Neural crest cell (in vitro differentiated cells): Measurements from ENCODE around the gene DGKD. TPM values are rescaled to one million over a fixed set of nuclear protein-coding genes. Genes with fewer than 3 reads are reported as not detected.

ENCODE experiments used
- DNase-seq: peaks from one replicate; pipeline ENCODE4 v3.0.0; 2021; ENCODE audit warnings: low read depth, mixed read lengths, low spot score
- H3K27ac Mint-ChIP-seq: one replicate; pipeline ENCODE4 v1.8.0; 2021; ENCODE audit warnings: mild to moderate bottlenecking, mixed read lengths; ENCODE audit not compliant: unreplicated experiment
- H3K27me3 Mint-ChIP-seq: 2 replicates; pipeline ENCODE4 v1.8.0; 2021; ENCODE audit warnings: low read depth, mild to moderate bottlenecking, mixed read lengths
- H3K36me3 Mint-ChIP-seq: 2 replicates; pipeline ENCODE4 v1.8.0; 2021; ENCODE audit warnings: low read depth, mild to moderate bottlenecking, mixed read lengths
- H3K4me1 Mint-ChIP-seq: 2 replicates; pipeline ENCODE4 v1.8.0; 2021; ENCODE audit warnings: mixed read lengths
- H3K4me3 Mint-ChIP-seq: one replicate; pipeline ENCODE4 v1.8.0; 2021; ENCODE audit warnings: mild to moderate bottlenecking, mixed read lengths
- H3K9me3 Mint-ChIP-seq: 2 replicates; pipeline ENCODE4 v1.8.0; 2021; ENCODE audit warnings: mixed read lengths
- CTCF ChIP-seq: fragments of 200-600 bp; sonication (generic); conservative IDR thresholded peaks from 2 replicates; pipeline ENCODE4 v1.5.0; 2021; ENCODE audit warnings: antibody characterized with exemption, mild to moderate bottlenecking
- total RNA-seq: library from RNA; stranded (reverse); gene quantifications from 2 replicates; pipeline ENCODE4 v1.2.1, GENCODE V29; 2021

The DGKD gene
- total RNA-seq, 1 donor from 2014 or later: 48.7 TPM

GRCh38 chr2:233317196-233317943 is 36.9 kb upstream of the DGKD start:
- DNase-seq: no peak
- H3K27ac Mint-ChIP-seq: no peak overlapping the region
- H3K9me3 Mint-ChIP-seq: peaks cover 2% of the 10 kb centered on the region
- no peak for TF ChIP-seq CTCF
- H3K27me3 Mint-ChIP-seq: peaks cover 41% of the 10 kb centered on the region
- H3K4me3 Mint-ChIP-seq: no peak overlapping the region
- H3K4me1 Mint-ChIP-seq: no peaks in the 10 kb centered on the region
- H3K36me3 Mint-ChIP-seq: no peaks in the 10 kb centered on the region

- Mint-ChIP-seq H3K27ac (no peak overlapping the region), H3K36me3 (no peaks in the 10 kb centered on the region), H3K4me1 (no peaks in the 10 kb centered on the region), H3K4me3 (no peak overlapping the region), H3K9me3 (peaks cover 2% of the 10 kb centered on the region), H3K27me3 (peaks cover 46% of the 10 kb centered on the region)
- no peak for DNase-seq
- TF ChIP-seq CTCF: no peak
Observed at GRCh38 chr2:233319256-233319655, 35.0 kb upstream of the DGKD start.

GRCh38 chr2:233320470-233320869 is 33.8 kb upstream of the DGKD start:
- no peak for DNase-seq
- no peak for TF ChIP-seq CTCF
- H3K4me3 Mint-ChIP-seq: no peak overlapping the region
- no peak overlapping the region for H3K27ac Mint-ChIP-seq
- H3K9me3 Mint-ChIP-seq: peaks cover 2% of the 10 kb centered on the region
- peaks cover 55% of the 10 kb centered on the region for H3K27me3 Mint-ChIP-seq
- no peaks in the 10 kb centered on the region for H3K36me3 Mint-ChIP-seq
- H3K4me1 Mint-ChIP-seq: no peaks in the 10 kb centered on the region

GRCh38 chr2:233321166-233321565 is 33.1 kb upstream of the DGKD start:
- Mint-ChIP-seq H3K36me3 (no peaks in the 10 kb centered on the region), H3K27ac (no peak overlapping the region), H3K9me3 (peaks cover 2% of the 10 kb centered on the region), H3K27me3 (peaks cover 61% of the 10 kb centered on the region), H3K4me1 (no peaks in the 10 kb centered on the region), H3K4me3 (no peak overlapping the region)
- no peak for DNase-seq
- no peak for TF ChIP-seq CTCF

GRCh38 chr2:233323851-233324250 is 30.4 kb upstream of the DGKD start:
- Mint-ChIP-seq H3K9me3 (no peaks in the 10 kb centered on the region), H3K36me3 (no peaks in the 10 kb centered on the region), H3K4me1 (no peaks in the 10 kb centered on the region), H3K27ac (no peak overlapping the region), H3K27me3 (peaks cover 69% of the 10 kb centered on the region), H3K4me3 (no peak overlapping the region)
- DNase-seq: no peak
- TF ChIP-seq CTCF: no peak
